ENCODE measurements around the gene GTSE1.

- TF ChIP-seq USF2 (IDR thresholded peaks at IDR 0.05; ENCODE audit: borderline replicate concordance, low read depth, low read length) = no peak
- TF ChIP-seq RAD21 (IDR thresholded peaks at IDR 0.05; ENCODE audit: low read length) = no peak
- no peak for TF ChIP-seq CTCF (IDR thresholded peaks at IDR 0.05)
- no peak for TF ChIP-seq GABPA (IDR thresholded peaks at IDR 0.05; ENCODE audit: low read depth)
- no peak for TF ChIP-seq CHD2 (IDR thresholded peaks at IDR 0.05; ENCODE audit: low read length, partially characterized antibody)
- TF ChIP-seq NFIC (IDR thresholded peaks at IDR 0.05; ENCODE audit: borderline replicate concordance) = no peak
- no peak for TF ChIP-seq POLR2AphosphoS5 (IDR thresholded peaks at IDR 0.05; ENCODE audit: low read depth, low read length)
- TF ChIP-seq TEAD4 (IDR thresholded peaks at IDR 0.05; ENCODE audit: borderline replicate concordance, insufficient read depth) = no peak
- TF ChIP-seq EP300 (IDR thresholded peaks at IDR 0.05; ENCODE audit: borderline replicate concordance in 1 of 2, low read depth in 1 of 2, low read length in 1 of 2) = no peak
- TF ChIP-seq EZH2phosphoT487 (IDR thresholded peaks at IDR 0.05; ENCODE audit: borderline replicate concordance, low read depth) = no peak
- no peak for TF ChIP-seq TAF1 (IDR thresholded peaks at IDR 0.05; ENCODE audit: borderline replicate concordance, low read depth, low read length)
- no peak for TF ChIP-seq JUND (IDR thresholded peaks at IDR 0.05)
These were observed 62.7 kb downstream of the GTSE1 start for GRCh38 chr22:46359362-46359761.
